H1 (cell line): ENCODE results near the gene GLI1. TPM values are rescaled to one million over a fixed set of nuclear protein-coding genes. Genes with fewer than 3 reads are reported as not detected.

Source experiments
- CTCF ChIA-PET: fragments of 300-600 bp; sonication (Branson Sonifier 250); formaldehyde crosslinking; loops from one replicate; lab custom pipeline; 2021; ENCODE audit not compliant: partially characterized antibody; lab: Charles Lee
- POLR2A ChIA-PET: fragments of 300-600 bp; sonication (Branson Sonifier 250); formaldehyde crosslinking; loops from one replicate; lab custom pipeline; 2021; ENCODE audit warnings: inconsistent platforms; ENCODE audit not compliant: partially characterized antibody; lab: Charles Lee
- DNase-seq, 2 experiments: peaks; one replicate each; pipeline versions ENCODE4 v3.0.0 to v3.0.0-alpha.2; 2010 to 2022; ENCODE audit warnings: low spot score in 2 of 2, low read depth in 1 of 2, mixed read lengths in 1 of 2
- FAIRE-seq: peaks from 2 replicates; lab custom pipeline; 2011; peaks lifted over from hg19 to GRCh38; lab: Jason Lieb, UNC
- H2AFZ ChIP-seq: 2 replicates; pipeline ENCODE4 v1.8.1; 2012; ENCODE audit warnings: low read length, inconsistent platforms
- H2AK5ac ChIP-seq: 2 replicates; pipeline ENCODE4 v1.6.1; 2013; ENCODE audit warnings: low read depth, low read length
- H2BK120ac ChIP-seq: replicated peaks from 2 replicates; pipeline ENCODE3; 2013; ENCODE audit warnings: low read depth, low read length, inconsistent platforms
- H2BK12ac ChIP-seq: 2 replicates; pipeline ENCODE4 v1.6.1; 2013; ENCODE audit warnings: low read depth, low read length
- H2BK15ac ChIP-seq: 2 replicates; pipeline ENCODE4 v1.6.1; 2013; ENCODE audit warnings: low read length
- H2BK20ac ChIP-seq: 2 replicates; pipeline ENCODE4 v1.6.1; 2013; ENCODE audit warnings: low read length
- H2BK5ac ChIP-seq: 2 replicates; pipeline ENCODE4 v1.6.1; 2013; ENCODE audit warnings: low read depth, low read length
- H3K14ac ChIP-seq: 2 replicates; pipeline ENCODE4 v1.6.1; 2013; ENCODE audit warnings: inconsistent platforms; ENCODE audit not compliant: insufficient read length
- H3K18ac ChIP-seq: 2 replicates; pipeline ENCODE4 v1.6.1; 2013; ENCODE audit warnings: low read length; ENCODE audit errors: extremely low read depth
- H3K23ac ChIP-seq: 2 replicates; pipeline ENCODE4 v1.6.1; 2013; ENCODE audit warnings: inconsistent platforms; ENCODE audit not compliant: insufficient read length
- H3K23me2 ChIP-seq: 2 replicates; pipeline ENCODE4 v1.6.1; 2013; ENCODE audit warnings: low read depth, low read length
- H3K27ac ChIP-seq: 2 replicates; pipeline ENCODE4 v1.6.1; 2011; ENCODE audit warnings: low read depth, low read length, inconsistent platforms
- H3K27me3 ChIP-seq, 4 experiments: replicated peaks in 1 of 4; 1 replicate in 1 of 4; 2 replicates in 3 of 4; pipeline versions ENCODE4 v1.6.1 to v1.8.1; 2011 to 2013; ENCODE audit warnings: low read length in 3 of 4, mild to moderate bottlenecking in 3 of 4, inconsistent platforms in 2 of 4, mixed read lengths in 2 of 4, moderate library complexity in 1 of 4; ENCODE audit not compliant: control insufficient read depth in 3 of 4, insufficient read depth in 3 of 4; ENCODE audit errors: extremely low read depth in 1 of 4
- H3K36me3 ChIP-seq, 4 experiments: 2 replicates each; pipeline versions ENCODE4 v1.6.1 to v1.8.1; 2011 to 2013; ENCODE audit warnings: mild to moderate bottlenecking in 4 of 4, low read length in 3 of 4, moderate library complexity in 2 of 4, control low read depth in 1 of 4, inconsistent platforms in 1 of 4; ENCODE audit not compliant: insufficient read depth in 4 of 4, control insufficient read depth in 2 of 4
- H3K4ac ChIP-seq: replicated peaks from 2 replicates; pipeline ENCODE3; 2013; ENCODE audit warnings: low read length, low read depth, mixed read lengths, inconsistent platforms; ENCODE audit not compliant: insufficient read length
- H3K4me1 ChIP-seq, 4 experiments: replicated peaks in 1 of 4; 1 replicate in 1 of 4; 2 replicates in 3 of 4; pipeline versions ENCODE4 v1.6.1 to v1.8.1; 2011 to 2013; ENCODE audit warnings: low read length in 3 of 4, inconsistent platforms in 2 of 4, mixed read lengths in 1 of 4; ENCODE audit not compliant: insufficient read depth in 4 of 4, control insufficient read depth in 3 of 4
- H3K4me2 ChIP-seq, 2 experiments: 2 replicates each; pipeline versions ENCODE4 v1.6.1 to v1.8.1; 2011 to 2013; ENCODE audit warnings: low read depth in 2 of 2, low read length in 2 of 2, control low read depth in 1 of 2, inconsistent platforms in 1 of 2, mild to moderate bottlenecking in 1 of 2; ENCODE audit not compliant: insufficient read depth in 1 of 2
- H3K4me3 ChIP-seq, 4 experiments: fragments of 200-600, 300-600 bp in 1 of 4; sonication (generic), shearing (Covaris generic), sonication (Bioruptor Twin) in 1 of 4; 2 replicates each; pipeline versions ENCODE4 v1.5.1 to v1.8.1; 2011 to 2016; ENCODE audit warnings: low read length in 4 of 4, low read depth in 3 of 4, control low read depth in 2 of 4, inconsistent platforms in 2 of 4, mild to moderate bottlenecking in 2 of 4, mixed read lengths in 1 of 4, moderate library complexity in 1 of 4; ENCODE audit not compliant: insufficient read depth in 2 of 4; ENCODE audit errors: extremely low read depth in 1 of 4
- H3K56ac ChIP-seq: replicated peaks from 2 replicates; pipeline ENCODE3; 2013; ENCODE audit warnings: low read depth, mild to moderate bottlenecking, mixed read lengths, low read length, inconsistent platforms; ENCODE audit not compliant: insufficient read length
- H3K79me1 ChIP-seq: 2 replicates; pipeline ENCODE4 v1.6.1; 2013; ENCODE audit warnings: low read depth, low read length, control low read depth
- H3K79me2 ChIP-seq, 2 experiments: 2 replicates each; pipeline versions ENCODE4 v1.6.1 to v1.8.1; 2012 to 2013; ENCODE audit warnings: low read length in 2 of 2, mild to moderate bottlenecking in 2 of 2, inconsistent platforms in 1 of 2; ENCODE audit not compliant: insufficient read depth in 2 of 2, control insufficient read depth in 1 of 2
- H3K9ac ChIP-seq, 4 experiments: replicated peaks in 1 of 4; 1 replicate in 1 of 4; 2 replicates in 3 of 4; pipeline versions ENCODE4 v1.6.1 to v1.8.1; 2011 to 2013; ENCODE audit warnings: low read depth in 3 of 4, low read length in 3 of 4, control low read depth in 2 of 4, mild to moderate bottlenecking in 2 of 4, moderate library complexity in 2 of 4, inconsistent platforms in 1 of 4; ENCODE audit errors: extremely low read depth in 1 of 4
- H3K9me3 ChIP-seq, 2 experiments: 2 replicates each; pipeline versions ENCODE4 v1.6.1 to v1.8.1; 2012 to 2013; ENCODE audit warnings: mild to moderate bottlenecking in 2 of 2, moderate library complexity in 2 of 2, control low read depth in 1 of 2, inconsistent platforms in 1 of 2, low read depth in 1 of 2, low read length in 1 of 2, mixed read lengths in 1 of 2; ENCODE audit not compliant: insufficient read depth in 2 of 2
- H4K20me1 ChIP-seq, 2 experiments: replicated peaks in 1 of 2; 2 replicates each; pipeline versions ENCODE3 to v1.8.1; 2011 to 2013; ENCODE audit warnings: inconsistent platforms in 2 of 2, low read length in 2 of 2, mild to moderate bottlenecking in 1 of 2; ENCODE audit not compliant: insufficient read depth in 2 of 2, control insufficient read depth in 1 of 2
- H4K5ac ChIP-seq: 2 replicates; pipeline ENCODE4 v1.6.1; 2013; ENCODE audit warnings: low read length, low read depth, mixed read lengths, inconsistent platforms; ENCODE audit not compliant: insufficient read length
- H4K8ac ChIP-seq: 2 replicates; pipeline ENCODE4 v1.8.0; 2013; ENCODE audit warnings: mild to moderate bottlenecking, moderate library complexity, low read length, inconsistent platforms; ENCODE audit not compliant: insufficient read depth; ENCODE audit errors: extremely low read depth
- H4K91ac ChIP-seq: replicated peaks from 2 replicates; pipeline ENCODE3; 2013; ENCODE audit warnings: low read length, mixed read lengths, inconsistent platforms; ENCODE audit not compliant: insufficient read length
- GABPA ChIP-seq: IDR thresholded peaks from 2 replicates; pipeline ENCODE4 v1.6.1; 2011; ENCODE audit warnings: mild to moderate bottlenecking, low read length, moderate library complexity, borderline replicate concordance; ENCODE audit not compliant: insufficient read depth
- KDM1A ChIP-seq: fragments of 200-600, 300-600 bp; sonication (generic); IDR thresholded peaks from 2 replicates; pipeline ENCODE4 v1.7.1; 2016; ENCODE audit warnings: mild to moderate bottlenecking, low read length, borderline replicate concordance
- KDM5A ChIP-seq: fragments of 200-600 bp; IDR thresholded peaks from 2 replicates; pipeline ENCODE4 v1.7.1; 2012; ENCODE audit warnings: mild to moderate bottlenecking, low read length, inconsistent platforms, mixed read lengths
- PHF8 ChIP-seq: fragments of 200-600 bp; sonication (generic); conservative IDR thresholded peaks from 2 replicates; pipeline ENCODE4 v1.7.1; 2012; ENCODE audit warnings: low read depth, mild to moderate bottlenecking, inconsistent platforms, low read length, moderate library complexity
- POU5F1 ChIP-seq: IDR thresholded peaks from 2 replicates; pipeline ENCODE4 v1.6.1; 2011; ENCODE audit warnings: low read depth, mild to moderate bottlenecking, low read length, moderate library complexity
- RAD21 ChIP-seq, 2 experiments: IDR thresholded peaks in 1 of 2; conservative IDR thresholded peaks in 1 of 2; 2 replicates each; pipeline ENCODE4 v1.6.1; 2011; ENCODE audit warnings: low read depth in 2 of 2, low read length in 2 of 2, improper control_type of control experiment in 1 of 2, inconsistent platforms in 1 of 2, mild to moderate bottlenecking in 1 of 2, moderate library complexity in 1 of 2
- RFX5 ChIP-seq: IDR thresholded peaks from 2 replicates; pipeline ENCODE4 v1.6.1; 2011; ENCODE audit warnings: low read depth, low read length, improper control_type of control experiment, borderline replicate concordance
- WGBS, 2 experiments: shearing (Covaris generic) in 1 of 2; methylation state at CpG; one replicate each; pipeline versions ENCODE4 v1.1.6 to v1.1.7; 2013 to 2015; ENCODE audit warnings: low lambda C conversion rate in 2 of 2, mixed read lengths in 2 of 2, inconsistent platforms in 1 of 2, low coverage in 1 of 2, missing lambda C conversion rate in 1 of 2; ENCODE audit not compliant: insufficient replicate concordance in 2 of 2, insufficient coverage in 1 of 2, insufficient read length in 1 of 2; ENCODE audit errors: extremely low coverage in 1 of 2, missing lambda C conversion rate in 1 of 2; 5-methylcytosine and 5-hydroxymethylcytosine counted together
- polyA plus RNA-seq, 7 experiments: library from polyadenylated mRNA; depleted of rRNA in 3 of 7; stranded (reverse) in 5 of 7; unstranded in 2 of 7; fragments of >200 nt in 5 of 7; fragments of 200-250 nt in 2 of 7; gene quantifications; 1 replicate in 5 of 7; 2 replicates in 1 of 7; 4 replicates in 1 of 7; pipeline versions ENCODE4 v1.2.1 to v1.2.3, GENCODE V29; 2011 to 2013; ENCODE audit warnings: missing spikeins in 2 of 7, mixed read lengths in 2 of 7
- total RNA-seq: library from RNA; stranded (reverse); fragmentation: NEBNext Ultra II Directional; extraction: Animal tissue kit (Norgen Biotek cat#: 25700); gene quantifications from 2 replicates; pipeline ENCODE4 v1.2.1, GENCODE V29; 2021
- TF ChIP-seq, protein P1 (sequence below): IDR thresholded peaks from 2 replicates; pipeline ENCODE4 v1.6.1; 2012; ENCODE audit warnings: inconsistent platforms

GLI1 gene
- total and polyA plus RNA-seq, 2 of the 8 experiments (the other 6 are each of a cell fraction or from before 2014, with no cell fraction given): 23.5 to 25.3 TPM

DNA sequence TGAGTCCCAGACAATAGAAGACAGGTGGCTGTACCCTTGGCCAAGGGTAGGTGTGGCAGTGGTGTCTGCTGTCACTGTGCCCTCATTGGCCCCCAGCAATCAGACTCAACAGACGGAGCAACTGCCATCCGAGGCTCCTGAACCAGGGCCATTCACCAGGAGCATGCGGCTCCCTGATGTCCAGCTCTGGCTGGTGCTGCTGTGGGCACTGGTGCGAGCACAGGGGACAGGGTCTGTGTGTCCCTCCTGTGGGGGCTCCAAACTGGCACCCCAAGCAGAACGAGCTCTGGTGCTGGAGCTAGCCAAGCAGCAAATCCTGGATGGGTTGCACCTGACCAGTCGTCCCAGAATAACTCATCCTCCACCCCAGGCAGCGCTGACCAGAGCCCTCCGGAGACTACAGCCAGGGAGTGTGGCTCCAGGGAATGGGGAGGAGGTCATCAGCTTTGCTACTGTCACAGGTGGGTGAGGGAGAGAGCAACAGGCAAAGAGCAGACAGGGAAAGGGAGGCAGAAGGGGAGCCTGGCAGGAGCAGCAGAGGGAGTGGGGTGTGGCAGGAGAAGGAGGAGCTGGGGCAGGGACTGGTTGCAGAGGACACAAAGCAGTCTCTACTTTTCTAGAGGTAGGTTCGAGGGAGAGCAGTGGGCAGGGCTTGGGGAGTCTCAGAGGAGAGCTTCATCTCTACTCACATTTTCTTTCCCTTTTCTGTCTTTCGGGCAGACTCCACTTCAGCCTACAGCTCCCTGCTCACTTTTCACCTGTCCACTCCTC is 4.0 kb upstream of the GLI1 start:
- H3K9me3 ChIP-seq: no peaks in the 10 kb centered on the region
- peak overlapping the region; percentile 93 for H2BK12ac ChIP-seq
- H2AFZ ChIP-seq: no peak overlapping the region
- peak overlapping the region; percentile 79 for H2BK5ac ChIP-seq
- H3K4me3 ChIP-seq: peak overlapping the region; percentile 33 to 91 (median 50)
- no peak overlapping the region; the same call in 1 of the 2 replicates for H3K27ac ChIP-seq
- H2BK20ac ChIP-seq: peak overlapping the region; percentile 40; the same call in 1 of the 2 replicates
- no peak overlapping the region for H3K56ac ChIP-seq
- peak overlapping the region; percentile 79 for H4K5ac ChIP-seq
- H2BK15ac ChIP-seq: peak overlapping the region; percentile 76; the same call in 1 of the 2 replicates
- DNase-seq: no peak
- peak overlapping the region; percentile 96 for H3K18ac ChIP-seq
- H3K23ac ChIP-seq: no peak overlapping the region
- H3K23me2 ChIP-seq: peaks cover 12% of the 10 kb centered on the region
- H4K91ac ChIP-seq: peak overlapping the region; percentile 94
- FAIRE-seq: no peak
- no peaks in the 10 kb centered on the region for H3K79me1 ChIP-seq
- H2AK5ac ChIP-seq: peak overlapping the region; percentile 85
- WGBS, 2 experiments: 29% methylated on average over 10 of the region's 10 CpGs; no CpG with 5 or more reads in 1 of the 2 experiments
- peak overlapping the region; percentile 10 for H2BK120ac ChIP-seq
- H4K8ac ChIP-seq: no peak overlapping the region
- H3K79me2 ChIP-seq: peaks cover 0 to 16% of the 10 kb centered on the region in 2 experiments; a peak in 1 of 4 replicates
- peak overlapping the region; percentile 48 for H3K4ac ChIP-seq
- peak overlapping the region; percentile 95 for H3K4me2 ChIP-seq
- peaks cover 0 to 4% (median 0%) of the 10 kb centered on the region in 4 experiments; a peak in 1 of 8 replicates for H3K36me3 ChIP-seq
- POLR2A ChIA-PET: interaction anchor here (0.6 to 11.2 kb wide), 45 partner anchors 9 to 238 kb away, joined by 3 to 168 read pairs (median 5); partner anchors contain the start of genes INHBC, MBD6, R3HDM2 and SHMT2
- no peak overlapping the region for H3K14ac ChIP-seq
- CTCF ChIA-PET: interaction anchor here (0.6 to 18.5 kb wide), 45 partner anchors 9 to 937 kb away, joined by 3 to 478 read pairs (median 4); partner anchors contain the start of genes ARHGAP9, DDIT3, INHBC and MARS1
- no peaks in the 10 kb centered on the region for H3K27me3 ChIP-seq
- peak overlapping the region in 3 of 4 experiments; percentile 21 to 59 (median 45); a peak in 5 of 7 replicates for H3K9ac ChIP-seq
- H4K20me1 ChIP-seq: no peaks in the 10 kb centered on the region
- peaks cover 0 to 31% (median 20%) of the 10 kb centered on the region in 4 experiments; a peak in 6 of 7 replicates for H3K4me1 ChIP-seq
- TF ChIP-seq RAD21 (IDR thresholded peaks at IDR 0.05 in 1 of 2, conservative IDR thresholded peaks at IDR 0.05 in 1 of 2; ENCODE audit: low read depth in 2 of 2, low read length in 2 of 2): no peak
- TF ChIP-seq KDM1A: no peak
- TF ChIP-seq RFX5: no peak
- TF ChIP-seq PHF8: peak; percentile 16; the same call in 1 of the 2 replicates
- no peak for TF ChIP-seq GABPA
- TF ChIP-seq, protein P1, sequence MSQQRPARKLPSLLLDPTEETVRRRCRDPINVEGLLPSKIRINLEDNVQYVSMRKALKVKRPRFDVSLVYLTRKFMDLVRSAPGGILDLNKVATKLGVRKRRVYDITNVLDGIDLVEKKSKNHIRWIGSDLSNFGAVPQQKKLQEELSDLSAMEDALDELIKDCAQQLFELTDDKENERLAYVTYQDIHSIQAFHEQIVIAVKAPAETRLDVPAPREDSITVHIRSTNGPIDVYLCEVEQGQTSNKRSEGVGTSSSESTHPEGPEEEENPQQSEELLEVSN: 0 out of 2 replicates have a peak, but pooled peaks have one; percentile 4
- TF ChIP-seq POU5F1: no peak
- TF ChIP-seq KDM5A: no peak
